Coronary artery (tissue), 2 donors: ENCODE measurements around the gene CAND1.

ENCODE experiments used
- DNase-seq: peaks from one replicate; pipeline ENCODE4 v3.0.0-alpha.2; 2017; ENCODE audit warnings: low spot score
- H3K27ac ChIP-seq, 2 donors: fragments of 200-600 bp; sonication (generic); one replicate each; pipeline ENCODE4 v1.5.1; 2016 to 2019
- H3K4me3 ChIP-seq: fragments of 200-600 bp; sonication (generic); 2 replicates; pipeline ENCODE4 v1.5.1; 2016; ENCODE audit warnings: mild to moderate bottlenecking, moderate library complexity
- TF ChIP-seq, protein P1 (sequence below): fragments of 200-600 bp; sonication (generic); IDR thresholded peaks from one replicate; pipeline ENCODE4 v1.5.1; 2019; ENCODE audit warnings: antibody characterized with exemption

The CAND1 gene

GRCh38 chr12:67358781-67359338, 89.7 kb downstream of the CAND1 start:
- no peak for DNase-seq
- Histone ChIP-seq H3K4me3 (no peak overlapping the region), H3K27ac (no peak overlapping the region)
- TF ChIP-seq, protein P1, sequence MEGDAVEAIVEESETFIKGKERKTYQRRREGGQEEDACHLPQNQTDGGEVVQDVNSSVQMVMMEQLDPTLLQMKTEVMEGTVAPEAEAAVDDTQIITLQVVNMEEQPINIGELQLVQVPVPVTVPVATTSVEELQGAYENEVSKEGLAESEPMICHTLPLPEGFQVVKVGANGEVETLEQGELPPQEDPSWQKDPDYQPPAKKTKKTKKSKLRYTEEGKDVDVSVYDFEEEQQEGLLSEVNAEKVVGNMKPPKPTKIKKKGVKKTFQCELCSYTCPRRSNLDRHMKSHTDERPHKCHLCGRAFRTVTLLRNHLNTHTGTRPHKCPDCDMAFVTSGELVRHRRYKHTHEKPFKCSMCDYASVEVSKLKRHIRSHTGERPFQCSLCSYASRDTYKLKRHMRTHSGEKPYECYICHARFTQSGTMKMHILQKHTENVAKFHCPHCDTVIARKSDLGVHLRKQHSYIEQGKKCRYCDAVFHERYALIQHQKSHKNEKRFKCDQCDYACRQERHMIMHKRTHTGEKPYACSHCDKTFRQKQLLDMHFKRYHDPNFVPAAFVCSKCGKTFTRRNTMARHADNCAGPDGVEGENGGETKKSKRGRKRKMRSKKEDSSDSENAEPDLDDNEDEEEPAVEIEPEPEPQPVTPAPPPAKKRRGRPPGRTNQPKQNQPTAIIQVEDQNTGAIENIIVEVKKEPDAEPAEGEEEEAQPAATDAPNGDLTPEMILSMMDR = no peak

- no peak overlapping the region for H3K27ac ChIP-seq
- no peak for DNase-seq
- TF ChIP-seq, protein P1 = no peak
- H3K4me3 ChIP-seq = no peak overlapping the region
These were observed 93.4 kb downstream of the CAND1 start for GRCh38 chr12:67362526-67362925.

- Histone ChIP-seq H3K4me3 (no peak overlapping the region), H3K27ac (no peak overlapping the region)
- TF ChIP-seq, protein P1 = no peak
- no peak for DNase-seq
These were observed 95.1 kb downstream of the CAND1 start for GRCh38 chr12:67364228-67364627.

DNA sequence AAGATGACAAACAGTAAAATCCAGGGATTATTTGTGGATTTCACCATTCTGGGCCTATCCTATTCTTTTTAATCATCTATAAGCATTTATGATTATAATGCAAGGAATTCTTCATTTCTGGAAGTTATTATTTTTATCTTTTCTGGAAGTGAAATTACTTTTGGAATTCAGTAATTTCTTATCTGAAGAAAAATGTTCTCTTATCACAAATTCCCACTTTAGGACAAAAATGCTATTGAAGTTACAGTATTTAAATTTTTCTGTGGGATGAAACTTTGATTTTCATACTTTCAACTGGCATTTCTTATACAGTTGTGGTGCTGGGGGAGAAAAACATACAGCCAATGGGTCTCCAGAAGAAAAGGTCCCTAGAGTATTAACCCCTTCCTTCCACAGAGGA, 96.0 kb downstream of the CAND1 start:
- Histone ChIP-seq H3K27ac (no peak overlapping the region), H3K4me3 (no peak overlapping the region)
- TF ChIP-seq, protein P1 = no peak
- no peak for DNase-seq

DNA sequence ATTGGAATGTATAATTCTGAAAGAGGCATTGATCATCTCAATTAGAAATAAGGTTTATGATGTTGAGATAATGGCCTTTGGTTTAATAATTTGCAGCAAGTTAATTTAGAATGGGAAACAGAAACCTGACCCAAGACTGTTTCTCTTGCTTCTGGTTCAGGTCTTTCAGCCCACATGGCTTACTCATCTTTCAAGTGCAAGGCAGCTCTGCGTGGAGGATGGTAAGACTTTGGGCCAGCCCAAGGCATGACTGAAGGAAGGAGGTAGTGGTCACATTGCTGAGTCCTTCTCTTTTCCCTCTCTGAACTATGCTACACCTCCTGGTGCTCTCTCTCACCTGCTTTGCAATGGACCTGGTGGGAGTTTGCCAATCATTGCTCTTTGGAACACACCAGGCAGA, 98.7 kb downstream of the CAND1 start:
- TF ChIP-seq, protein P1 = no peak
- Histone ChIP-seq H3K27ac (no peak overlapping the region), H3K4me3 (no peak overlapping the region)
- DNase-seq = no peak
